H54 (cell line): ENCODE data around the gene SPCS1.

Experiments
- DNase-seq: peaks from one replicate; pipeline ENCODE4 v3.0.0; 2011; ENCODE audit warnings: low spot score, mixed read lengths; ENCODE audit not compliant: insufficient read length
- FAIRE-seq: peaks from 3 replicates; lab custom pipeline; 2011; peaks lifted over from hg19 to GRCh38; lab: Jason Lieb, UNC
- POLR2A ChIP-seq: IDR thresholded peaks from 2 replicates; pipeline ENCODE4 v1.6.1; 2011; ENCODE audit warnings: low read depth, mild to moderate bottlenecking, low read length

SPCS1 gene

DNA sequence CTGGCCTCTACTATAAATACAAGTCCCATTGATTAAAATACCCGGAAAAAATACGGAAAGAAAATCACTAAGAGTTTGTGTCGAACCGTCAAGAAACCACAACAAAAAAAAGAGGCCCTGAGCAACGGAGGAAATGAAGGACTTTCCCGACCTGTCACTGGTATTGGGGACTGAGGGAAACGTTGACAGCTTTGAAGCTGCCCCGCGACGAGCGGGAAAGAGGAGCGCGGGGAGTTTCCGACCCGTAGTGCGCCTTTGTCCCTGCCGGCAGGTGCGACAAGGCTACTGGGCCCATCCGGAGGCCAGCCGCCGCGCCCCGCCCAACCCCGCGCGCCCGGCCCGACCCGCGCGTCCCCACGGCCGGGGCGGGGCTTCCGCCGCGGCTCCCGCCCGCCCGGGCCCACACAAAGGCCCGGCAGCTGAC lies 20.6 kb upstream of the SPCS1 start:
- FAIRE-seq (no peak), DNase-seq (peak; percentile 71)
- TF ChIP-seq POLR2A, result no peak

DNA sequence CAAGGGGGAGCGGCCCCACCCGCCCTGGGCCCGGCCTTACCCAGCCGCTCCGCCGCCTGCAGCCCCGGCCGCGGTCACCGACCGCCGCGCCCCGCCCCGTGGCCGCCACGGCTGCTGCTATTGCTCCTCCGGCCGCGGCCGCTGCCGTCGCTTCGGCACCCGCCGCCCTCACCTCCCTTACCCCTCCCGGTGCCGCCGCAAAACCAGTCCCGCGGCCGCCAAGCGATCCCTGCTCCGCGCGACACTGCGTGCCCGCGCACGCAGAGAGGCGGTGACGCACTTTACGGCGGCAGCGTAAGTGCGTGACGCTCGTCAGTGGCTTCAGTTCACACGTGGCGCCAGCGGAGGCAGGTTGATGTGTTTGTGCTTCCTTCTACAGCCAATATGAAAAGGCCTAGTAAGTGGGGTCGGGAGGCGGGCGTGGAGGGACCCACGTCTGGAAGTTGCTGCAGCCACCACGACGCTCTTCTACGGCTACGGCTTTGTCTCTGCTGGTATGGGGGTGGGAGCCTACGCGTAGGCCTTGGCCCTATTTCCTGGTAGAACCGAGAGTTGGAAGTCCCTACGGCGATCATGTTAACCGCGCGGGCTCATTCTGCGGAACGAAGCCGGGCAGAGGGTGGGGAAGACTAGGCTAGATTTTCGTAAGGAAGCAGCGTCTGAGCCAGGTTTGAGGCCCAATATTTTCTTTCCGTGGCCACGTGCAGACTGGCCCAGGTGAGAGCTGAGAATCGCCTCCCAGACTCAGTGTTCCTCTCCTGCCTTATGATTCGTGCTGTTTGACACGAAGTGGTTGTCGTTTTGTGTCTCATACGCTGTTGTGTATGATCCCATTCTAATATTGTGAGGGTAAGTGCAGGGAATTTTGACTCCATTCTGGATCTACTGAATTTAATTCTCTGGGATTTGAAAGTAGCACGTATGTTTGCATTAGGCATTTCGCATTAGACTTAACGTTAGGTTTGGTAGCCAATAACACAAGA lies 19.9 kb upstream of the SPCS1 start, which contains the start of the genes GNL3 and PBRM1:
GNL3 (plus strand) TSS at position 324 of the 983 bp plus-strand sequence; CDS start at position 385, 61 bp downstream.
PBRM1 (minus strand) TSS at position 205 of the 983 bp plus-strand sequence.
- DNase-seq (peak; percentile 84), FAIRE-seq (peak; percentile 71)
- peak; percentile 96 for TF ChIP-seq POLR2A

DNA sequence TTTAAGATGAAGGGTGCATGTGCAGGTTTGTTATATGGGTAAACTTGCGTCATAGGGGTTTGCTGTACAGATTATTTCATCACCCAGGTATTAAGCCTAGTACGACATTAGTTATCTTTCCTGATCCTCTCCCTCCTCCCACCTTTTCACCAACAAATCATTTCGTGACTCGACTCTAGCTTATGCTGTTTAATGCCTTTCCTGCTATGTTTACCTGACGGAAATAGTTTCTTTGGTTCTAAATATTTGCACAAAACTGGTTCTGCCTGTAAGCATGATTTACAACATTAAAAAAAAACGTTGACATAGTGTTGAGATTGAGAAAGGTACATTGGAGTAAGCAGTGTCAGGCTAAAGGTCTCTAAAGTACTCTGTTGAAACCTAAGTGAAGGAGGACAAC lies 17.6 kb upstream of the SPCS1 start:
- FAIRE-seq (no peak), DNase-seq (no peak)
- no peak for TF ChIP-seq POLR2A

DNA sequence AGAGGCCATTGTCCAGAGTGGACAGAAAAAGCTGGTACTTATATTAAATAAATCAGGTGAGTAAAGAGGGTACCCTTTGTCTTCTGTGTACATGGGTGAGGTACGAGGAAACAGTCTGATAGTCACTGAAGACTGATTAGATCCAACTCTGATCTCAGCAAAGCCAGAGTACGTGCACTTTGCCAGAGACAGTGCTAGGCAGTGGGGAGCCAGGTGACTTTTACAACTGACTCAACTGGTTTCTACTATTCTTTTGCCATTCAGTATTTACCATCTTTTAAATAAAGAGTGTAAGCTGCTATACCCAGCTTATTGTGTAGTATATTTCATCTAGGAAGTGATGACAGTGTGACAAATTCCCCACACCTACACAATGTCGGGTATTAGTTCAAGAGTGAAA lies 16.8 kb upstream of the SPCS1 start:
- TF ChIP-seq POLR2A, result no peak
- FAIRE-seq (no peak), DNase-seq (no peak)

DNA sequence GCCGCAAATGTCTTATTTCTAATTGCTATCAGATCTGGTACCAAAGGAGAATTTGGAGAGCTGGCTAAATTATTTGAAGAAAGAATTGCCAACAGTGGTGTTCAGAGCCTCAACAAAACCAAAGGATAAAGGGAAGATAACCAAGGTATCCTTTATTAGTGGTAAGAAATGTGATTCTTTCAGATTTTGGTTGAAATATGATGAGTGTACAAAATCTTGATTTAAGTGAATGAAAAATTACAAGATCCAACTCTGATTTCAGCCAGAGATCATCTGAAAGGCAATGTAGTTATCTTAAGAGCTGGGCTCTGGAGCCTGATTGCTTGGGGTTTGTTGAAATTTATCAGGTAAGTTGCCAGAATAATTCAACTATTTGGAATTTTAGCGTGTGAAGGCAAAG lies 15.3 kb upstream of the SPCS1 start:
- no peak for DNase-seq
- no peak for TF ChIP-seq POLR2A
- FAIRE-seq, result no peak

DNA sequence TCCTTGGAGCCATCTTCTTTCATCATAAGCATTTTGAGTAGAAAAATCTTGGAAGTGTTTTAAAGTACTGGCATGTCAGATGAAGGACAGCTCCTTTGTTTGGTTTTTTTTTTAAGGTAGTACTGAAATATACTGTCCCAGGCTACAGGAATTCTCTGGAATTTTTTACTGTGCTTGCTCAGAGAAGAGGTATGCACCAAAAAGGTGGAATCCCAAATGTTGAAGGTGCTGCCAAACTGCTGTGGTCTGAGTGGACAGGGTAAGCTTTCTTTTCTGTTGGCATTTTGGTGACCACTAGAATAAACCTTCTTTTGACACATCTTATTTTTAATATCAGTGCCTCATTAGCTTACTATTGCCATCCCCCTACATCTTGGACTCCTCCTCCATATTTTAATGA lies 12.8 kb upstream of the SPCS1 start:
- FAIRE-seq (no peak), DNase-seq (no peak)
- no peak for TF ChIP-seq POLR2A

DNA sequence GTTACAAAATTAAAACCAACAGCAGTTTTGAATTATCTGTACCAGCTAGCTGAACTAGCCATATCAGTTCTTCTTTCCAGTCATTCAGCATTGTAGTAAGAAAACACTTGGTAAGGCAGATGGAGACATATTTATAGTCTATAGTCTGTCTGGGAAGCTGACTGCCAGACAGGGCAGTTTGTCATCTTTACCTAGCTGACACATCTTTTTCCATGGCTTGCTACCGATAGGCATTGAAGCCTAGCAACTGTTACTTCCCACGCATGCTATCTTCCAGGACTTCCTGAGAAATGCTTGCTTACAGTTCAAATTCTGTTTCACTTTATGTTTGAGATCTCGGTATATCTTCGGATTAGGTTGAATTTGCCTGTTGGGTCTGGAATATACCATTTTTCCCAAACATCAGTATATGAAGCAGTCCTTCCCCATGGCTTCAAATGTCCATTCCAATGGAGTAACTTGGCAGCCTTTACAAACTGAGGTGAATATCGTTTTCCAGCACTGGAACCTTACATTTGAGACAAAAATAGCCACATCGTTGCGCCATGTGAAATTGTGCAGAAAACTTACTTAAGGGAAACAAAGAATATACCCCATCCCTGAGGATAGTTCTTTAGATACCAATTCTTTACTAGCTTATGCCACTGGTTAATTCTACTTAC lies 11.2 kb upstream of the SPCS1 start:
- FAIRE-seq, result no peak
- no peak for DNase-seq
- TF ChIP-seq POLR2A, result no peak

DNA sequence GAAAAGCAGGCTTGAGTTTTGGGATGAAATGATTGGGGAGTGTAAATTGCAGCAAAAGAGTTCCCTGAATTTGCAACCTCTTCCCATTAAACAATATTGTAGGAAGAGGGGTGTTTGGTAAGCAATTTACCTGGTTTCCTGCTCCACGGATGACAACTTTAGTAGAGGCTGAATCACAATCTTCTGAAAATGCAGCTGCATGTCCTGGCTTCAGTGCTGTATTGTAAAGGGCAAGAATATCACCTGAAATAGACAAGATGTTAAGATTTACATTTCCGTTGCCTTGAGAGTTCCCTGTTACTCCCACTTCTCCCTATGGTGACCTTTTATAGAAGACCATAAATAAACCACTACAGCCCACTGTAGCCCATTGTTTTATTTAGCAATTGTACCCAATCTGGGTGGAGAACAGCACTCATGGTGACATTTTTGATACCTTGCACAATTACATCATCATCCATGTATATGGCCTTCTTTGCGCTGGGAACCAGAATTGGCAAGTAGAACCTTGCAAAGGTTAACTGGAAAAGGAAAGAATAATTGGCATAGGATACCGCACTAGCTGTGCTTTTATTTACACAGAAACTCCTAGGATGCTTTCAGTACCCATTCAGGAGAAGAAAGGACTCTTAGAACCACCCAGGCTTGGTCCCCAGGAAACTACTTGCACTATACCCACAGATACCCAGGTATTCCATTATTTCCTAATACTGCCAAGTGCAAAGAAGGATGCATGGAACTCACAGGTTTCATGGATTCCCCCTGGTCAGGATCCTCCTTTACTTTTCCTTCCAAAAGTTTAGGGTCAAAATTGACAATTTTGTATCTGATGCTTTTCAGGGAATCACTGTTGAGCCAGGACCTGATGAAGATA lies 9.9 kb upstream of the SPCS1 start:
- TF ChIP-seq POLR2A, result no peak
- FAIRE-seq, result no peak
- DNase-seq, result no peak

DNA sequence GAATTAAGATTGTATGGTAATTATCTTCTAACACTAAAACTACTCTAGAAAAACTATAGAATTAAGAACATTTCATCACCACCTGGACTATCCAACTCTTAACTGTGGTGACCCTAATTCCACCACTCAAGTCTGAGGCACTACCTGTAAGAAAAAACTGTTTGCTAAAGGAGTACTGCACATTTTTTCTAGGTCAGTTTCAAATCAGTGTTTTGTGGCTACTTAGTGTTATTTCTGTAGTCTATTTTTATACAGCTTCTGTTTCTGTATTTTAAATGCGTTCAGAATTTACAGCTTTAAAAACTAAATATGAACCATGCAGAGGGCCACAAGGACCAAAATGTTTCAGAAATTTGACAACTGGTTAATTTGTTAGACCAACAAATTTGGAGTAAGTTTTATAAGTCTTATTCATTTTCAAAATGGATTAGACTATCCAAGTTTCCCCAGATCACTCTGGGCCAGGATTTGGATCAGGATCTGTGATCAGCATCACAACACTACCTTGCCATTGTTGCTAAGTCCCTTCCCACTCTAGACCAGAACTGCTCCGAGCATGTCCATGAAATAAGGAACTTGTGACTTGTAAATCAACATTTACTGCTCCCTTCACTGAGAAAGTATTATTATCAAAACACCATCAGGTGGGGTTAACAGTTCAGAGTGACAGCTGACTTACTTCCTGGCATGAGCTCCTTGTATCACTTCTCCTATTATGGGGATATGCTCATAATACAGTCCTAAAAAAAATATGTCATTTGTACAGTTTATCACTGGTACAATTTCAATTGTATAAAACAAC lies 8.9 kb upstream of the SPCS1 start:
- FAIRE-seq (no peak), DNase-seq (no peak)
- TF ChIP-seq POLR2A, result no peak

DNA sequence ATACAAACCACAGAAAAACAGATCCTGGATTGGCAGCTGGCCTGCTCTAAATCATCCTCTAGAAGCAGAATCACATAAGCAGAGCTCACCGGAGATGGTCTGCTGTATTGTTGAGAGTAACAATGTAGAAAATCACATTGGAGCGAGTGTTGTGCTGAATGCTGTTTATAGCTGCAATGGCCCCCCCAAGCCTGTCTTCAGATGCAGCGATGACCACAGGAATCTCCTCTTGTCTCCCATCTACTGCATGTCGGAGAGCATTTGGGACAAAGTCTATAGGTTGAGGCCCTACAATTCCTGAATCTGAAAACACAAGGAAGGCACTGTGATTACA lies 8.3 kb upstream of the SPCS1 start:
- no peak for FAIRE-seq
- no peak for TF ChIP-seq POLR2A
- no peak for DNase-seq

DNA sequence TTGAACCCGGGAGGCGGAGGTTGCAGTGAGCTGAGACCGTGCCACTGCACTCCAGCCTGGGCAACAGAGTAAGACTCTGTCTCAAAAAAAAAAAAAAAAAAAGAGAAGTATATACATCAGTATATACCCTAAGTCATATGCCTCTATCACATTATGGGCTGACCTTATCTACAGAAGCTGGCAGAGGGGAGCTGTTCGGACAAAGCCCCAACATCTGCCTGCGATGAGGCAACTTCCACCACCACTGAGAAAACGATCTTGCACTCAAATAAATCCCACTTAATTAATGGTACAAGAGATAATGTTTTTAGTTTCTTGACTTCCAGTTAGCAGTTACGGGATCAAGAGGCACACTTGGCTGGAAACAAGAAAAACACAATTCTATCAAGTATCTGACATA lies 2.6 kb upstream of the SPCS1 start:
- DNase-seq, result no peak
- FAIRE-seq, result no peak
- TF ChIP-seq POLR2A, result no peak

DNA sequence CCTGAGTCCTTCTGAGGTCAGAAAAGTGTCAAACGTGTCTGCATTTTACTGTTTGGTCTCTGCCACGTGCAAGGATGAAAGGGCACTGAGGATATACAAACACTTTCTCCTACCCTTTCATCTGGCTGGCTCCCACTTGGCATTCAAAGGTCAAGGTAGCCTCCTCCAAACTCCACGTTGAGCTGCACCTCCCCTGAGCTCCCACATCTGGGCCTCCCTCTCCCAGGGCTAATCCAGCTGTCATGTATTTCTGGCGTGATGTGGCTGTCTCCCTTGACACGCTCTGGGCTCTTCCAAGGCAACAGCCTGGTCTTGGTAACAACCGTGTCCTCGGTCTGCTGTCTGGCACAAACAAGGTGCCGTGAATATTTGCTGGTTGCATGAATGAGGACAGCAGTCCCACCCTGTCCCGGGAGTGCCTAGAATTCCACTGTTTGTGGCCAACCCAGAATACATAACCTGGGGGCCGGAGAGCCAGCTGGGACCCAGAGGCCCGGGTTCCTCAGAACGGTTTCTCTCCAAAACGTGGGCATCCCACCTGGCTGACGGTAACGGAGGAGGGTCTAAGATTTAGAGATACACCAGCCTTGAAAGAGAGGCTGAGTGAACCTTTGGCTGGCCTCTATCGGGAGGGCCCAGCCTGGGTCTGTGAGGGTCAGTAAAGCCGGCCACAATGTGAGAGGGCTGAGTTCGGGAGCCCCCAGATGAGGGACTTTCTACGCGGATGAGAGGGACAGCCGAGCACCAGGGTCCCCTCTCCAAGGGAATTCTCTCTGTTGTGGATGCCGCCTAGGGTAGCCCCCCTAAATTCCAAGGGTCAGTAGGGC lies 1.1 kb upstream of the SPCS1 start:
- no peak for TF ChIP-seq POLR2A
- FAIRE-seq, result no peak
- peak; percentile 32 for DNase-seq
